HepG2 (cell line): ENCODE data around the gene AP3D1. TPM values are rescaled to one million over a fixed set of nuclear protein-coding genes. Genes with fewer than 3 reads are reported as not detected.
A peak's percentile ranks its signal among the peaks of the same experiment; 100 is the strongest.

Experiments
- DPF2 ChIP-seq: sonication (generic); formaldehyde crosslinking; IDR thresholded peaks from 2 replicates; pipeline ENCODE4 v1.4.0; 2020; ENCODE audit warnings: mild to moderate bottlenecking, low read depth, missing genetic modification reagents, borderline replicate concordance
- HES4 ChIP-seq: sonication (generic); formaldehyde crosslinking; IDR thresholded peaks from 2 replicates; pipeline ENCODE4 v1.9.0; 2021; ENCODE audit warnings: mild to moderate bottlenecking, missing genetic modification reagents, borderline replicate concordance
- HNF4G ChIP-seq, 2 experiments: sonication (generic) in 1 of 2; formaldehyde crosslinking in 1 of 2; IDR thresholded peaks; 2 replicates each; pipeline versions ENCODE4 v1.4.0 to v1.6.1; 2011 to 2020; ENCODE audit warnings: borderline replicate concordance in 2 of 2, low read depth in 2 of 2, mild to moderate bottlenecking in 2 of 2, low read length in 1 of 2, missing genetic modification reagents in 1 of 2, moderate library complexity in 1 of 2
- HNRNPLL ChIP-seq: fragments of 200-400 bp; formaldehyde crosslinking; IDR thresholded peaks from 2 replicates; pipeline ENCODE4 v1.6.1; 2017; ENCODE audit warnings: mild to moderate bottlenecking, low read depth, low read length; ENCODE audit not compliant: poor library complexity, severe bottlenecking
- KDM1A ChIP-seq: IDR thresholded peaks from 2 replicates; pipeline ENCODE4 v1.6.1; 2016; ENCODE audit warnings: missing compliant biosample characterization
- KLF12 ChIP-seq: sonication (generic); formaldehyde crosslinking; IDR thresholded peaks from 2 replicates; pipeline ENCODE4 v1.4.0; 2020; ENCODE audit warnings: missing genetic modification reagents, borderline replicate concordance
- PAF1 ChIP-seq: IDR thresholded peaks from 2 replicates; pipeline ENCODE4 v1.6.1; 2016; ENCODE audit warnings: missing genetic modification reagents, missing compliant biosample characterization
- PTBP1 ChIP-seq: fragments of 200-400 bp; formaldehyde crosslinking; IDR thresholded peaks from 2 replicates; pipeline ENCODE4 v1.6.1; 2018; ENCODE audit warnings: low read length, low read depth; ENCODE audit not compliant: poor library complexity, severe bottlenecking
- SIX1 ChIP-seq: sonication (generic); formaldehyde crosslinking; IDR thresholded peaks from 2 replicates; pipeline ENCODE4 v1.4.0; 2020; ENCODE audit warnings: missing genetic modification reagents, borderline replicate concordance
- SP2 ChIP-seq: sonication (generic); formaldehyde crosslinking; IDR thresholded peaks from 2 replicates; pipeline ENCODE4 v1.5.1; 2020; ENCODE audit warnings: mild to moderate bottlenecking, missing genetic modification reagents
- THYN1 ChIP-seq: sonication (generic); formaldehyde crosslinking; IDR thresholded peaks from 2 replicates; pipeline ENCODE4 v1.8.1; 2023; ENCODE audit warnings: low read depth, mild to moderate bottlenecking, moderate library complexity, missing genetic modification reagents, borderline replicate concordance
- ZNF274 ChIP-seq: sonication (generic); formaldehyde crosslinking; IDR thresholded peaks from 2 replicates; pipeline ENCODE4 v1.5.1; 2020; ENCODE audit warnings: mild to moderate bottlenecking, missing genetic modification reagents
- ZNF556 ChIP-seq: sonication (generic); formaldehyde crosslinking; IDR thresholded peaks from 2 replicates; pipeline ENCODE4 v1.4.0; 2020; ENCODE audit warnings: mild to moderate bottlenecking, missing genetic modification reagents, borderline replicate concordance
- ZNF563 ChIP-seq: sonication (generic); formaldehyde crosslinking; IDR thresholded peaks from 2 replicates; pipeline ENCODE4 v1.8.0; 2022; ENCODE audit warnings: mild to moderate bottlenecking, moderate library complexity, missing genetic modification reagents
- ZSCAN22 ChIP-seq: sonication (generic); formaldehyde crosslinking; IDR thresholded peaks from 2 replicates; pipeline ENCODE4 v1.4.0; 2020; ENCODE audit warnings: mild to moderate bottlenecking, missing genetic modification reagents
- polyA plus RNA-seq, 8 experiments: library from polyadenylated mRNA; depleted of rRNA in 3 of 8; stranded (reverse) in 7 of 8; unstranded in 1 of 8; fragments of >200 nt; fragmentation: Illumina TruSeq in 4 of 8; extraction: Trizol in 4 of 8; gene quantifications; 2 replicates each; pipeline versions ENCODE4 v1.2.1 to v1.2.3, GENCODE V29; 2011 to 2016; ENCODE audit warnings: low read depth in 4 of 8, missing spikeins in 1 of 8, mixed read lengths in 1 of 8; ENCODE audit not compliant: insufficient read depth in 1 of 8
- total RNA-seq, 5 experiments: library from RNA; depleted of rRNA; stranded (reverse); fragments of >200 nt; fragmentation: Illumina TruSeq; extraction: Trizol; gene quantifications; 2 replicates each; pipeline ENCODE4 v1.2.3, GENCODE V29; 2016; ENCODE audit warnings: low read depth in 1 of 5
- TF ChIP-seq, protein P1 (sequence below): IDR thresholded peaks from 2 replicates; pipeline ENCODE4 v1.6.1; 2016; ENCODE audit warnings: missing biosample characterization, missing genetic modification reagents, low read depth
- TF ChIP-seq, protein P2 (sequence below): sonication (generic); formaldehyde crosslinking; IDR thresholded peaks from 2 replicates; pipeline ENCODE4 v1.8.0; 2022; ENCODE audit warnings: low read depth, missing genetic modification reagents
- TF ChIP-seq, protein P3 (sequence below): sonication (generic); formaldehyde crosslinking; IDR thresholded peaks from 2 replicates; pipeline ENCODE4 v1.5.0; 2020; ENCODE audit warnings: missing genetic modification reagents
- TF ChIP-seq, protein P4 (sequence below): IDR thresholded peaks from 2 replicates; pipeline ENCODE4 v1.6.1; 2016
- TF ChIP-seq, protein P5 (sequence below): IDR thresholded peaks from 2 replicates; pipeline ENCODE4 v1.6.1; 2018; ENCODE audit warnings: missing genetic modification reagents, mild to moderate bottlenecking, missing compliant biosample characterization
- TF ChIP-seq, protein P6 (sequence below): sonication (generic); formaldehyde crosslinking; IDR thresholded peaks from 2 replicates; pipeline ENCODE4 v1.8.1; 2023; ENCODE audit warnings: mild to moderate bottlenecking, inconsistent platforms, moderate library complexity, missing genetic modification reagents, borderline replicate concordance

The AP3D1 gene
- total and polyA plus RNA-seq, 2 of the 13 experiments (the other 11 are each of a cell fraction or from before 2014, with no cell fraction given) = 68.0 to 82.6 TPM

DNA sequence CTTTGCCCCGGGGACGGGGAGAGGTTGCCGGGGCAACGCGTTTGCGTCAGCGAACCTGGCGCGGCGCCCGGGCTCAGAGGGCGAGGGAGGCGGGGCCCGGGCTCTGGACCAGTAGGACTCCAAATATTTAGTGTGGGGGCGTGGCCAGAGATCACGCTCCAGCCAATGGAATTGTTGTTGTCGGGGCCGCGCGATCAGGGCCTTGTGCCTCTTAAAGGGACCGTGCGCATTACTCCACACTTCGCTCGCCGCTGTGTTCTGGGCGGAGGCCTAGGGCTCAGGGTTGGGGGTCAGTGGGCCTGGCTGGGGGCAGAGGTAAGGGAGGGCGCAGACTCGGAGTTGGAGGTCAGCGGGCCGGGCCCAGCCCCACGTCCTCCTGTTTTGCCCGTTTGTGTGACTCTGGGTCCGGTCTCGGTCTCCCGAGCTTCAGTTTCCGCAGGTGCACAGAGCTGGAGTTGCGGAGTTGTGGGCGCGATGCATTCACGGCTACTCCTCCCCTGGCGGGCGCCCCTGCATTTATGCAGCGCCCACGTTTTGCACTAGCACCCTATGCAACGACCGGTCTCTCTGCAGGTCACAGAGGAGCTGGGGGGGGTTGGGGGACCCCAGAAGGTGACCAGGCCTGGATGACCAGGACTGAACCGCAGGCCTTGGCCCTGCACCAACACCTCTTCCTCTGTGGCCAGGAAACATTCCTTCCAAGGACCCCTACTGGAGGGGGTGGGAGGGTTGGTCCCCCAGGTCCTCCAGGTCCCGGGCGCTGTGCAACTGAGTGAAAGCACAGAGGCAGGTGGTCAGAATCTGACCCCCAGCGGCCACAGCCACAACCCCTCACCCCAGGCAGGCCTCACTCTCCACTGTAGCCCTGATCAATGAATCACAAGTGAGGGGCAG, 89.6 kb downstream of the AP3D1 start (continued):
- TF ChIP-seq ZNF556 (CRISPR knock-in tag) (no peak), ZNF274 (no peak), KDM1A (CRISPR knock-in tag) (no peak), SIX1 (CRISPR knock-in tag) (no peak), HES4 (CRISPR knock-in tag) (no peak), HNF4G (IDR thresholded peaks at IDR 0.05; ENCODE audit: borderline replicate concordance, low read depth, low read length) (peak; percentile 62), HNF4G (CRISPR knock-in tag; IDR thresholded peaks at IDR 0.05; ENCODE audit: borderline replicate concordance, low read depth) (no peak), HNRNPLL (no peak), PTBP1 (no peak), KLF12 (CRISPR knock-in tag) (peak; percentile 62; the same call in 1 of the 2 replicates), DPF2 (no peak), ZNF563 (CRISPR knock-in tag) (no peak; the same call in 1 of the 2 replicates), SP2 (CRISPR knock-in tag) (peak; percentile 75), PAF1 (no peak), ZSCAN22 (CRISPR knock-in tag) (no peak), THYN1 (no peak)
- TF ChIP-seq, protein P1, sequence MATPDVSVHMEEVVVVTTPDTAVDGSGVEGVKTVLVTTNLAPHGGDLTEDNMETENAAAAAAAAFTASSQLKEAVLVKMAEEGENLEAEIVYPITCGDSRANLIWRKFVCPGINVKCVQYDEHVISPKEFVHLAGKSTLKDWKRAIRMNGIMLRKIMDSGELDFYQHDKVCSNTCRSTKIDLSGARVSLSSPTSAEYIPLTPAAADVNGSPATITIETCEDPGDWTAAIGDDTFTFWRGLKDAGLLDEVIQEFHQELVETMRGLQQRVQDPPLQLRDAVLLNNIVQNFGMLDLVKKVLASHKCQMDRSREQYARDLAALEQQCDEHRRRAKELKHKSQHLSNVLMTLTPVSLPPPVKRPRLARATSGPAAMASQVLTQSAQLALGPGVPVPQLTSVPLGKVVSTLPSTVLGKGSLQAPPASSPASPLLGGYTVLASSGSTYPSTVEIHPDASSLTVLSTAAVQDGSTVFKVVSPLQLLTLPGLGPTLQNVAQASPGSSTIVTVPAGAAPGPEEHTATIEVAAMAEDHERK (CRISPR knock-in tag) = no peak
- TF ChIP-seq, protein P2, sequence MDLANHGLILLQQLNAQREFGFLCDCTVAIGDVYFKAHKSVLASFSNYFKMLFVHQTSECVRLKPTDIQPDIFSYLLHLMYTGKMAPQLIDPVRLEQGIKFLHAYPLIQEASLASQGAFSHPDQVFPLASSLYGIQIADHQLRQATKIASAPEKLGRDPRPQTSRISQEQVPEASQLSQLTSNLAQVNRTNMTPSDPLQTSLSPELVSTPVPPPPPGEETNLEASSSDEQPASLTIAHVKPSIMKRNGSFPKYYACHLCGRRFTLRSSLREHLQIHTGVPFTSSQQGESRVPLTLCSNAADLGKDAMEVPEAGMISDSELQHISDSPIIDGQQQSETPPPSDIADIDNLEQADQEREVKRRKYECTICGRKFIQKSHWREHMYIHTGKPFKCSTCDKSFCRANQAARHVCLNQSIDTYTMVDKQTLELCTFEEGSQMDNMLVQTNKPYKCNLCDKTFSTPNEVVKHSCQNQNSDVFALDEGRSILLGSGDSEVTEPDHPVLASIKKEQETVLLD (CRISPR knock-in tag) = no peak
- TF ChIP-seq, protein P3, sequence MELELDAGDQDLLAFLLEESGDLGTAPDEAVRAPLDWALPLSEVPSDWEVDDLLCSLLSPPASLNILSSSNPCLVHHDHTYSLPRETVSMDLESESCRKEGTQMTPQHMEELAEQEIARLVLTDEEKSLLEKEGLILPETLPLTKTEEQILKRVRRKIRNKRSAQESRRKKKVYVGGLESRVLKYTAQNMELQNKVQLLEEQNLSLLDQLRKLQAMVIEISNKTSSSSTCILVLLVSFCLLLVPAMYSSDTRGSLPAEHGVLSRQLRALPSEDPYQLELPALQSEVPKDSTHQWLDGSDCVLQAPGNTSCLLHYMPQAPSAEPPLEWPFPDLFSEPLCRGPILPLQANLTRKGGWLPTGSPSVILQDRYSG (CRISPR knock-in tag) = no peak; the same call in 1 of the 2 replicates
- TF ChIP-seq, protein P4, sequence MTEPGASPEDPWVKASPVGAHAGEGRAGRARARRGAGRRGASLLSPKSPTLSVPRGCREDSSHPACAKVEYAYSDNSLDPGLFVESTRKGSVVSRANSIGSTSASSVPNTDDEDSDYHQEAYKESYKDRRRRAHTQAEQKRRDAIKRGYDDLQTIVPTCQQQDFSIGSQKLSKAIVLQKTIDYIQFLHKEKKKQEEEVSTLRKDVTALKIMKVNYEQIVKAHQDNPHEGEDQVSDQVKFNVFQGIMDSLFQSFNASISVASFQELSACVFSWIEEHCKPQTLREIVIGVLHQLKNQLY (CRISPR knock-in tag) = no peak
- TF ChIP-seq, protein P5, sequence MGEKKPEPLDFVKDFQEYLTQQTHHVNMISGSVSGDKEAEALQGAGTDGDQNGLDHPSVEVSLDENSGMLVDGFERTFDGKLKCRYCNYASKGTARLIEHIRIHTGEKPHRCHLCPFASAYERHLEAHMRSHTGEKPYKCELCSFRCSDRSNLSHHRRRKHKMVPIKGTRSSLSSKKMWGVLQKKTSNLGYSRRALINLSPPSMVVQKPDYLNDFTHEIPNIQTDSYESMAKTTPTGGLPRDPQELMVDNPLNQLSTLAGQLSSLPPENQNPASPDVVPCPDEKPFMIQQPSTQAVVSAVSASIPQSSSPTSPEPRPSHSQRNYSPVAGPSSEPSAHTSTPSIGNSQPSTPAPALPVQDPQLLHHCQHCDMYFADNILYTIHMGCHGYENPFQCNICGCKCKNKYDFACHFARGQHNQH (CRISPR knock-in tag) = no peak
- TF ChIP-seq, protein P6, sequence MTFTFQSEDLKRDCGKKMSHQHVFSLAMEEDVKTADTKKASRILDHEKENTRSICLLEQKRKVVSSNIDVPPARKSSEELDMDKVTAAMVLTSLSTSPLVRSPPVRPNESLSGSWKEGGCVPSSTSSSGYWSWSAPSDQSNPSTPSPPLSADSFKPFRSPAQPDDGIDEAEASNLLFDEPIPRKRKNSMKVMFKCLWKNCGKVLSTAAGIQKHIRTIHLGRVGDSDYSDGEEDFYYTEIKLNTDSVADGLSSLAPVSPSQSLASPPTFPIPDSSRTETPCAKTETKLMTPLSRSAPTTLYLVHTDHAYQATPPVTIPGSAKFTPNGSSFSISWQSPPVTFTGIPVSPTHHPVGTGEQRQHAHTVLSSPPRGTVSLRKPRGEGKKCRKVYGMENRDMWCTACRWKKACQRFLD = no peak
